HL-60/S4 (cell line): ENCODE results near the gene ETDB.
"Not testable (repeated sequence)": the region's sequence is repeated elsewhere in the genome, so short reads cannot be mapped to it uniquely, and the experiment has no call there.

ENCODE experiments used
- in situ Hi-C: fragments of 300-500 bp; cut with MboI; formaldehyde crosslinking; loops from 2 replicates; pipeline ENCODE4 v1.14.3; 2022; ENCODE audit warnings: low sequenced_read_pairs

The ETDB gene

GRCh38 chrX:135120056-135120576, at the start of gene ETDB:
ETDB (minus strand) TSS chrX:135120526; CDS start chrX:135119261, 1,265 bp downstream.
- in situ Hi-C loops: not testable (repeated sequence)

GRCh38 chrX:135169534-135169933, 49.2 kb upstream of the ETDB start:
- in situ Hi-C loops: not testable (repeated sequence)

GRCh38 chrX:135168486-135168885, 48.2 kb upstream of the ETDB start:
- in situ Hi-C loops: no loop called here

GRCh38 chrX:135154688-135155087, 34.4 kb upstream of the ETDB start:
- in situ Hi-C loops: not testable (repeated sequence)

GRCh38 chrX:135126145-135126544, 5.8 kb upstream of the ETDB start:
- in situ Hi-C loops: not testable (repeated sequence)

- in situ Hi-C loops: not testable (repeated sequence)
Measured at GRCh38 chrX:135116064-135116463, 4.3 kb downstream of the ETDB start.

GRCh38 chrX:135114392-135114791, 5.9 kb downstream of the ETDB start:
- in situ Hi-C loops: no loop called here

GRCh38 chrX:135112743-135113142, 7.6 kb downstream of the ETDB start:
- in situ Hi-C loops: no loop called here

GRCh38 chrX:135112096-135112729, 8.1 kb downstream of the ETDB start:
- in situ Hi-C loops: no loop called here

- in situ Hi-C loops: no loop called here
Measured at GRCh38 chrX:135109554-135109953, 10.8 kb downstream of the ETDB start.

GRCh38 chrX:135099493-135099783, 20.9 kb downstream of the ETDB start:
- in situ Hi-C loops: no loop called here

GRCh38 chrX:135097196-135097744, 23.1 kb downstream of the ETDB start:
- in situ Hi-C loops: not testable (repeated sequence)

- in situ Hi-C loops: no loop called here
Measured at GRCh38 chrX:135095715-135096114, 24.6 kb downstream of the ETDB start.

- in situ Hi-C loops: no loop called here
Measured at GRCh38 chrX:135094726-135095125, 25.6 kb downstream of the ETDB start.

- in situ Hi-C loops: no loop called here
Measured at GRCh38 chrX:135089126-135089525, 31.2 kb downstream of the ETDB start.

GRCh38 chrX:135087867-135088266, 32.5 kb downstream of the ETDB start:
- in situ Hi-C loops: no loop called here

GRCh38 chrX:135086197-135086854, 34.0 kb downstream of the ETDB start:
- in situ Hi-C loops: no loop called here

- in situ Hi-C loops: no loop called here
Measured at GRCh38 chrX:135081693-135082404, 38.5 kb downstream of the ETDB start.
